GM19099 (cell line): ENCODE measurements around the gene LARGE1.

Source experiments
- POLR2A ChIP-seq: IDR thresholded peaks from 3 replicates; pipeline ENCODE4 v1.6.1; 2011; ENCODE audit warnings: low read depth; ENCODE audit not compliant: insufficient read length; ENCODE audit errors: extremely low read depth

Gene LARGE1

GRCh38 chr22:33379836-33380235 is 540.4 kb downstream of the LARGE1 start:
- no peak for TF ChIP-seq POLR2A

DNA sequence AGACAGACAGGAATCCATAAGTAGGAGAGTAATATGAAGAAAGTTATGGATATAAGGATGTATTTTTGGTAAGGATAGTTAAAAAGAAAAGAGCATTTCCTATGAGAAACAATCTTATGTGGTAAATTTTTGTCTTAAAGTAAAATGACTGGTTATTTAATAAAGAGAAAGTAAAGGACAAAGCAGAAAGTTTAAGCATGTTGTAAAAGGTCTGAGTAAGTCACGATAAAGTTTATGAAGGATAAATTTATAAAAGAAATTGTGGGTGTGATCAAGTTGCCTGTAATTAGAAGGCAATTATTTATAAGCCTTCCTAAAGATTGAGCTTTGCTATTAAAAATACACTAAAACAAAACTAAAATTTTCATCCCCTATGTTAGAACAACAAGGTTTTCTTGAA is 547.4 kb downstream of the LARGE1 start:
- TF ChIP-seq POLR2A: no peak

DNA sequence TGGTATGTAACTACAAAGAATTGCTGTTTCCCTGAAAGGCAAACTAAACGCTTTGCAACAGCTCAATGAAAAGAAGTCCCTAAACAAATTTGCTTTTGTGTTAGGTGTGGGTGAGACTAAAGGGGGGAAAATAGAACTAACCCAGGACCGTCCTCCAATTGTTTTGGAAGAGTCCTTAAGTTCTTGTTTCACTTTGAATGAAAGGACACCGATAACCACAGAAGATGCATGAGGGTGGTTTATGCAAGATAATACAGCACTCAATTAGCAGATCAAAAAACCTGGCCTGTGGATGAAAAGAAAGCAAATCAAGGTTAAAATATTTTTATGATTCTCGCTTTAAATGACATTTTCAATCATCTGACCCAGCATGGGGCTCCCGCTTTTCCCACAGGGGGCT is 557.6 kb downstream of the LARGE1 start:
- TF ChIP-seq POLR2A: no peak

DNA sequence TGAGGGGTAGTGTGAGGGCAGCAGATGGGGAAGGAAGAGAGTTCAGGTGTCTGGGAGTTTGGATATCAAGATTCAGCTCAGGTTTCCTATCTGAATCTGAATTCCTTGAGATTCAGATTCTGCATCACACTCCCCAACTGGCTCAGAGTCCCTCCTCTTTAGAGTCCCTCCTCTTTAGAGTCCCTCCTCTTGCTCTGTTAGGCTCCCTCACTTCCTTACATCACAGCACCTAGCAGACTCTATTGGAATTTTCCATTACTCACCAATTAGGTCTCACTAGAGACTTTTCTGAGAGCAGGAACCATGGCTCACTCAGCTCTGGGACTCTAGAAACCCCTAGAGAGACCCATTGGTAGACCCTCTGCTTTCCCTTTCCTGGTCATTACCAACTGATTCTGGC is 558.7 kb downstream of the LARGE1 start:
- no peak for TF ChIP-seq POLR2A

- no peak for TF ChIP-seq POLR2A
Observed at GRCh38 chr22:33357981-33358399, 562.3 kb downstream of the LARGE1 start.

- no peak for TF ChIP-seq POLR2A
Observed at GRCh38 chr22:33354928-33355327, 565.3 kb downstream of the LARGE1 start.

- TF ChIP-seq POLR2A: no peak
Observed at GRCh38 chr22:33353502-33353901, 566.8 kb downstream of the LARGE1 start.

GRCh38 chr22:33352768-33353167 is 567.5 kb downstream of the LARGE1 start:
- no peak for TF ChIP-seq POLR2A

GRCh38 chr22:33350961-33351360 is 569.3 kb downstream of the LARGE1 start:
- no peak for TF ChIP-seq POLR2A

GRCh38 chr22:33350491-33350890 is 569.8 kb downstream of the LARGE1 start:
- no peak for TF ChIP-seq POLR2A

- TF ChIP-seq POLR2A: no peak
Observed at GRCh38 chr22:33347002-33347401, 573.3 kb downstream of the LARGE1 start.

DNA sequence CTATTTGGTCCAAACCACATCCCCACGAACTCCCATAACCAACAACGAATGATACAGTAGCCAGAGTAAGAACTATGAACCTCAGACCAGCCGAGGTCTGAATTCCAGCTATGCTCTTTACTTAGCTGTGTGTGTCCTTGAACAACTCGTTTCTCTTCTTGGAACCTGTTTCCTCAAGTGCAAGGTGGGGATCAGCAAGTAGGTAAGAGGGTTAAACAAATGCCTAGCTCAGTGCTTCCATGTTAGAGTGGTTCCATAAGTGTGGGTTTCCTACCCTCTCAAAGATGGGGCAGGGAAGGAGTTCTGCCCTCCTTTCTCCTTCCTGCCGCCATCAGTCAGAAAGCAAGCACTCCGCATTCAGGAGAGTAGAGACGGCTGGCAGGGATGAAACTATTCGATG is 578.7 kb downstream of the LARGE1 start:
- TF ChIP-seq POLR2A: no peak

GRCh38 chr22:33337524-33337923 is 582.8 kb downstream of the LARGE1 start:
- no peak for TF ChIP-seq POLR2A

DNA sequence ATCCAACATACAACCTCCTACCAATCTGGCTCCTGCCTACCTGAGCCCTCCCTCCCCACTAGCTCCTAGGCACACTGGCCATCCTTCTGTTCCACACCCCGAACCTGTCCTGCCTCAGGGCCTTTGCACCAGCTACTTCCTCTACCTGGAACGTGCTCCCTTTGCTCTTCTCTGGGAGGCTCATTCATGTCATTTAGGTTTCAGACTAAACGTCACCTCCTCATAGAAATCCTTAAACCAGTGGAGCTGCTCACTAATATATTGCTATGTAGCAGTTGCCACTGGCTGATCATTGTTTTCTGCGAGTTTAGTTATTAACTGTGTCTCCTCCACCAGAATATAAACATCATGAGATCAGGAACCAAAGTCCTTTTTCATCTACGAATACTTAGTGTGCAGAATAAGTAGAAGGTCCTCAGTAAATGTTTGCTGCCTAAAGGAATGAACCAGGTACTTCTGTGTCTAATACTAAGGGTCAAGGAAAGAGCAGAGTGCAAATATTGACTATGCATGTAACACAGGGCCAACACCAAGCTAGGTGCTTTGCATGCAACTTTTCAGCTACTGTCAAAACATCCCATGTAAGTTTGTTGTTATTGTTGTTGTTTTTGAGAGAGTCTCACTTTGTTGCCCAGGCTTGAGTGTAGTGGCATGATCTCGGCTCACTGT is 584.5 kb downstream of the LARGE1 start:
- TF ChIP-seq POLR2A: no peak

DNA sequence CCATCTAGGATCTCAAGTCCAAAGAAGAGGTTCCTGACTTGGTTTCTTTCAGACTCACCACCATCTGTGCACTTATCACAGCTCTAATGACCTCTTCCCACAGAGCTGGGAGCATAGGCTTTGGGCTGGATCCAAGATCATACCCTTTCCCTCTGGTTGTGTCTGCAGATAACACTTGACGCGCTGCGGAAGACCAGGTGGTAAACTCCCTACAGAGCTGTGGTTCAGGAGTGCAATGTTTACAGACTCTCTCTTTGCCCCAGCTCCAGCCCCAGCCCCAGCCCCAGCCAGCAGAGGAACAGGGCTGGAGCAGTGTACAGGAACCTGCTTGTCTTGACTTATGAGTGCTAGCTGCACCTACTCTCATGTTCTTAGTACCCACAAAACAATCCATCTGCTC is 587.7 kb downstream of the LARGE1 start:
- TF ChIP-seq POLR2A: no peak

DNA sequence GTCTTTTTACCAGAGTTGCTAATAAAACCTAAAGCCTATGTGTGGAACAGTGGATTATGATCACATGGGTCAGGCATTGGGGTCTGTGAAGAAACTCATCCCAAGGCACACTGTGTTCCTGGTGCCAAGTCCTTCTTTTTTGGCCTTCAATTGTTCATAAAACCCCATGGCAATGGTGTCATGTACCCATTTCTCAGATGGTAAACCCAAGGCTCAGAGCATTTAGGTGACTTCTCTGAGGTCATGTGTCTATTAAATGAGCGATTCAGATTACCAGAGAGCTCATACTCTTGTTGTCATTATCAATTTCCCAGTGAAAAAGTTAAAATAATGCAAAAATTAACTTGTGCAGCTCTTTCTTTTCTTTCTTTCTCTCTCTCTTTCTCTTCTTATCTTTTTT is 589.3 kb downstream of the LARGE1 start:
- no peak for TF ChIP-seq POLR2A

DNA sequence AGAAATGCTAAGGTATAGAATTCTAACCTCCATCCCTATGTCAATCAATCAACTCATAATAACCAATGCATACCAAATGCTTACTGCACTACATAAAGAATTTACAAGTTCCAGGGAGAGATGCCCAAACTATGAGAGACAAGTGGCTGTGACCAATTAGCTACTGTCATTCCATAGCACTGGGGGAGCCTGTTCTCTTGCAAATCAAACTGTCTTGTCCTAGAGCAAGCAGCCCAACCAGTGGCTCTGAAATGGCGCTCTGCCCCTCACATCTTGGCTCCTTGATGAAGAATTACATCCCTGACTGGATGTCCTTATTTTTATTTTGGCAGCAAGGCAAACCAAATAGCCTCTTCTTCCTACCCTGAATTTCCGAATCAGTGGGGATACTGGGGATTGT is 589.7 kb downstream of the LARGE1 start:
- no peak for TF ChIP-seq POLR2A
